ENCODE data around the gene XRCC5. TPM values are rescaled to one million over a fixed set of nuclear protein-coding genes. Genes with fewer than 3 reads are reported as not detected.

Gene XRCC5
- total RNA-seq, 4 donors from 2014 or later = 87.3 to 202 (median 170) TPM

DNA sequence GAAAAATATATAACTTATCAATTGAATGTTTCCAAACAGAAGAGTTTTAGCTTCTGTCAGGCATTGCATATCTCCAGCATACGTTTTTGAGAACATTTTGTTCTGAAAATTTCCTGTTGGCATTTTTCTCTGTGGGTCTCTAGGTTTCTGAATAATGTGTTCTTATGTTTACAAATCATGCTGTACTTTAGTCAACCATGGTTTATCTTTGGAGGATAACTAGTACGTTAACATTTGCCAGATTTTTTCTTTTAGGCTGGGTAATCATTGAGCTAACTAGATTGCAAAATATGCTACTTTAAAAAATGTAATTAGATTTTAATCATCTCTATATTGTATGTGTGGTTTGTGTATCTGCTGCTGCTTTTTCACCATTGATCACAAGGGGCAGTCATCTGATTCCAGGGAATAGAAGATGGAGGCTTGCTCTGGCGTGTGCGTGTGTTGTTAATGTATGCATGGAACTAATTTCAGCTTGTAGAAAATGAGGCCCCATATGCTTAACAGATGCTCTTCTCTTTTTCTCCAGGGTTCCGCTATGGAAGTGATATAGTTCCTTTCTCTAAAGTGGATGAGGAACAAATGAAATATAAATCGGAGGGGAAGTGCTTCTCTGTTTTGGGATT is 21.3 kb downstream of the XRCC5 start:
- H3K4me1 ChIP-seq = peaks cover 0 to 17% (median 0%) of the 10 kb centered on the region in 3 donors
- H3K27ac ChIP-seq = peak overlapping the region in 2 of 4 donors; percentile 8 to 58
- DNase-seq = no peak
- H3K9me3 ChIP-seq = no peaks in the 10 kb centered on the region
- intact Hi-C loops (cut with DNase I) = no loop called here
- H3K4me3 ChIP-seq = no peak overlapping the region
- peaks cover 6 to 100% (median 47%) of the 10 kb centered on the region in 3 donors for H3K36me3 ChIP-seq
- H3K27me3 ChIP-seq = no peaks in the 10 kb centered on the region
- TF ChIP-seq, protein P1, sequence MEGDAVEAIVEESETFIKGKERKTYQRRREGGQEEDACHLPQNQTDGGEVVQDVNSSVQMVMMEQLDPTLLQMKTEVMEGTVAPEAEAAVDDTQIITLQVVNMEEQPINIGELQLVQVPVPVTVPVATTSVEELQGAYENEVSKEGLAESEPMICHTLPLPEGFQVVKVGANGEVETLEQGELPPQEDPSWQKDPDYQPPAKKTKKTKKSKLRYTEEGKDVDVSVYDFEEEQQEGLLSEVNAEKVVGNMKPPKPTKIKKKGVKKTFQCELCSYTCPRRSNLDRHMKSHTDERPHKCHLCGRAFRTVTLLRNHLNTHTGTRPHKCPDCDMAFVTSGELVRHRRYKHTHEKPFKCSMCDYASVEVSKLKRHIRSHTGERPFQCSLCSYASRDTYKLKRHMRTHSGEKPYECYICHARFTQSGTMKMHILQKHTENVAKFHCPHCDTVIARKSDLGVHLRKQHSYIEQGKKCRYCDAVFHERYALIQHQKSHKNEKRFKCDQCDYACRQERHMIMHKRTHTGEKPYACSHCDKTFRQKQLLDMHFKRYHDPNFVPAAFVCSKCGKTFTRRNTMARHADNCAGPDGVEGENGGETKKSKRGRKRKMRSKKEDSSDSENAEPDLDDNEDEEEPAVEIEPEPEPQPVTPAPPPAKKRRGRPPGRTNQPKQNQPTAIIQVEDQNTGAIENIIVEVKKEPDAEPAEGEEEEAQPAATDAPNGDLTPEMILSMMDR (IDR thresholded peaks at IDR 0.05) = no peak
- TF ChIP-seq POLR2A (IDR thresholded peaks at IDR 0.05) = no peak
- 60 to 89% methylated on average over 6 of the region's 6 CpGs for WGBS, 2 donors

GRCh38 chr2:216131175-216131926 is 22.2 kb downstream of the XRCC5 start:
- intact Hi-C loops (cut with DNase I) = no loop called here
- 93 to 95% methylated on average over 3 of the region's 3 CpGs for WGBS, 2 donors
- H3K4me3 ChIP-seq = no peak overlapping the region
- DNase-seq = no peak
- peaks cover 6 to 100% (median 46%) of the 10 kb centered on the region in 3 donors for H3K36me3 ChIP-seq
- no peak overlapping the region for H3K27ac ChIP-seq
- TF ChIP-seq POLR2A (IDR thresholded peaks at IDR 0.05) = no peak
- TF ChIP-seq, protein P1 (IDR thresholded peaks at IDR 0.05) = no peak
- no peaks in the 10 kb centered on the region for H3K27me3 ChIP-seq
- H3K4me1 ChIP-seq = peaks cover 0 to 17% (median 0%) of the 10 kb centered on the region in 3 donors
- no peaks in the 10 kb centered on the region for H3K9me3 ChIP-seq

- TF ChIP-seq POLR2A (IDR thresholded peaks at IDR 0.05) = no peak
- TF ChIP-seq, protein P1 (IDR thresholded peaks at IDR 0.05) = no peak
Measured at GRCh38 chr2:216132585-216132984, 23.4 kb downstream of the XRCC5 start.

GRCh38 chr2:216133397-216133796 is 24.2 kb downstream of the XRCC5 start:
- Histone ChIP-seq H3K4me1 (peaks cover 0 to 17% (median 0%) of the 10 kb centered on the region in 3 donors), H3K27me3 (no peaks in the 10 kb centered on the region), H3K4me3 (no peak overlapping the region), H3K36me3 (peaks cover 6 to 100% (median 54%) of the 10 kb centered on the region in 3 donors), H3K9me3 (no peaks in the 10 kb centered on the region), H3K27ac (no peak overlapping the region)
- no peak for TF ChIP-seq POLR2A (IDR thresholded peaks at IDR 0.05)
- TF ChIP-seq, protein P1 (IDR thresholded peaks at IDR 0.05) = no peak
- intact Hi-C loops (cut with DNase I) = no loop called here
- 100% methylated on average over 2 of the region's 2 CpGs for WGBS, 2 donors
- DNase-seq = no peak

More at GRCh38 chr2:216132585-216132984, 23.4 kb downstream of the XRCC5 start:
- intact Hi-C loops (cut with DNase I) = no loop called here
- H3K4me1 ChIP-seq = peaks cover 0 to 17% (median 0%) of the 10 kb centered on the region in 3 donors
- no peak overlapping the region for H3K4me3 ChIP-seq
- H3K27ac ChIP-seq = no peak overlapping the region
- H3K27me3 ChIP-seq = no peaks in the 10 kb centered on the region
- no peak for DNase-seq
- H3K9me3 ChIP-seq = no peaks in the 10 kb centered on the region
- peaks cover 6 to 100% (median 51%) of the 10 kb centered on the region in 3 donors for H3K36me3 ChIP-seq

- H3K4me1 ChIP-seq = peaks cover 0 to 6% (median 0%) of the 10 kb centered on the region in 3 donors
- H3K27ac ChIP-seq = no peak overlapping the region
- DNase-seq = no peak
- H3K4me3 ChIP-seq = no peak overlapping the region
- 84 to 93% methylated on average over 4 of the region's 4 CpGs for WGBS, 2 donors
- no peaks in the 10 kb centered on the region for H3K27me3 ChIP-seq
- intact Hi-C loops (cut with DNase I) = no loop called here
- TF ChIP-seq, protein P1 (IDR thresholded peaks at IDR 0.05) = no peak
- TF ChIP-seq POLR2A (IDR thresholded peaks at IDR 0.05) = no peak
- no peaks in the 10 kb centered on the region for H3K9me3 ChIP-seq
- H3K36me3 ChIP-seq = peaks cover 0 to 100% (median 61%) of the 10 kb centered on the region in 3 donors
Measured at GRCh38 chr2:216134958-216135541, 25.9 kb downstream of the XRCC5 start.
